Left lung (tissue), 10 donors: ENCODE results near the gene MERTK. TPM values are rescaled to one million over a fixed set of nuclear protein-coding genes. Genes with fewer than 3 reads are reported as not detected.

Source experiments
- ATAC-seq: fragments of 200-7000 bp; cut with Tn5 transposase; one replicate; pipeline ENCODE4 v1.9.1; 2020; ENCODE audit warnings: moderate library complexity
- DNase-seq, 4 donors: peaks; one replicate each; pipeline ENCODE4 v3.0.0-alpha.2; 2013 to 2020
- H3K27ac ChIP-seq, 2 donors: fragments of 200-600 bp; sonication (generic) in 1 of 2; one replicate each; pipeline versions ENCODE4 v1.5.0 to v1.8.0; 2020 to 2021
- H3K27me3 ChIP-seq, 2 donors: fragments of 200-600 bp; sonication (generic) in 1 of 2; one replicate each; pipeline versions ENCODE4 v1.5.0 to v1.8.0; 2020 to 2021
- H3K36me3 ChIP-seq, 2 donors: fragments of 200-600 bp; sonication (generic) in 1 of 2; one replicate each; pipeline versions ENCODE4 v1.5.0 to v1.8.0; 2020 to 2021
- H3K4me1 ChIP-seq, 2 donors: fragments of 200-600 bp; one replicate each; pipeline ENCODE4 v1.8.0; 2021
- H3K4me3 ChIP-seq, 2 donors: fragments of 200-600 bp; sonication (generic) in 1 of 2; one replicate each; pipeline versions ENCODE4 v1.5.0 to v1.8.0; 2020 to 2021; ENCODE audit warnings: mild to moderate bottlenecking in 1 of 2
- H3K9me3 ChIP-seq, 2 donors: fragments of 200-600 bp; sonication (generic) in 1 of 2; one replicate each; pipeline versions ENCODE4 v1.5.0 to v1.8.0; 2020 to 2021
- intact Hi-C, 2 donors: fragments of 100-400 bp; cut with DNase I; formaldehyde crosslinking; loops; one replicate each; pipeline versions ENCODE4 v1.11.2 to v1.14.2; 2022
- polyA plus RNA-seq, 6 donors: library from polyadenylated mRNA; unstranded; fragments of 120-200 nt; gene quantifications; one replicate each; pipeline ENCODE4 v1.2.1, GENCODE V29; 2013; ENCODE audit not compliant: insufficient read length in 6 of 6
- total RNA-seq, 2 donors: library from RNA; stranded (reverse); fragmentation: NEBNext Ultra II Directional; extraction: Animal tissue kit (Norgen Biotek cat#: 25700); gene quantifications; one replicate each; pipeline ENCODE4 v1.2.1, GENCODE V29; 2021
- TF ChIP-seq, protein P1 (sequence below), 2 donors: fragments of 200-600 bp; sonication (generic) in 1 of 2; IDR thresholded peaks; one replicate each; pipeline versions ENCODE4 v1.5.0 to v1.8.0; 2021; ENCODE audit warnings: antibody characterized with exemption in 2 of 2
- donor health status: DM: no; HTN: yes; CAD: no.
- donor health status: DM: no; HTN: no; CAD: no.

Gene MERTK
- total and polyA plus RNA-seq, 8 donors: 15.3 to 42.8 (median 19.8) TPM

DNA sequence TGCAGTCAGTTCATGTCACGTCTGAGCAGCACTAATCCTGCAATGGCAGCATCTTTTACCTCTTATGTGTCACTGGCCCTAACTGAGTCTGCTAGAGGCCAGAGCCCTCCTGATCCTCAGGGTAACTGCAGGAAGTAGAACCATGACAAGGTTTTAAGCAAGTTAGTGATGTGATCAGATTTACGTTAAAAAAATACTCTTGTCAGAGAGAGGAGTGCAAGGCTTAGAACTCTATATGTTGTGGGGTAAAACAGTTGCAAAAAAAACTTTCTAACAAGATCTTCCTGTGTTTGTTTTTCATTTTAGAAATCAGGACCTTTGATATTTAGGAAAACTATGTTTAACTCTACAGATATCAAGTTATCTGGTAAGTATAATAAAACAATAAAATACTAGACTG is 161.3 kb downstream of the MERTK start:
- Histone ChIP-seq H3K36me3 (peaks cover 0 to 51% of the 10 kb centered on the region in 2 donors), H3K4me3 (no peak overlapping the region), H3K27ac (peak overlapping the region in 1 of 2 donors; percentile 6), H3K9me3 (no peaks in the 10 kb centered on the region), H3K4me1 (peaks cover 8 to 34% of the 10 kb centered on the region in 2 donors), H3K27me3 (no peaks in the 10 kb centered on the region)
- TF ChIP-seq, protein P1, sequence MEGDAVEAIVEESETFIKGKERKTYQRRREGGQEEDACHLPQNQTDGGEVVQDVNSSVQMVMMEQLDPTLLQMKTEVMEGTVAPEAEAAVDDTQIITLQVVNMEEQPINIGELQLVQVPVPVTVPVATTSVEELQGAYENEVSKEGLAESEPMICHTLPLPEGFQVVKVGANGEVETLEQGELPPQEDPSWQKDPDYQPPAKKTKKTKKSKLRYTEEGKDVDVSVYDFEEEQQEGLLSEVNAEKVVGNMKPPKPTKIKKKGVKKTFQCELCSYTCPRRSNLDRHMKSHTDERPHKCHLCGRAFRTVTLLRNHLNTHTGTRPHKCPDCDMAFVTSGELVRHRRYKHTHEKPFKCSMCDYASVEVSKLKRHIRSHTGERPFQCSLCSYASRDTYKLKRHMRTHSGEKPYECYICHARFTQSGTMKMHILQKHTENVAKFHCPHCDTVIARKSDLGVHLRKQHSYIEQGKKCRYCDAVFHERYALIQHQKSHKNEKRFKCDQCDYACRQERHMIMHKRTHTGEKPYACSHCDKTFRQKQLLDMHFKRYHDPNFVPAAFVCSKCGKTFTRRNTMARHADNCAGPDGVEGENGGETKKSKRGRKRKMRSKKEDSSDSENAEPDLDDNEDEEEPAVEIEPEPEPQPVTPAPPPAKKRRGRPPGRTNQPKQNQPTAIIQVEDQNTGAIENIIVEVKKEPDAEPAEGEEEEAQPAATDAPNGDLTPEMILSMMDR (IDR thresholded peaks at IDR 0.05): no peak
- DNase-seq: no peak
- no peak for ATAC-seq
- intact Hi-C loops: no loop called here

DNA sequence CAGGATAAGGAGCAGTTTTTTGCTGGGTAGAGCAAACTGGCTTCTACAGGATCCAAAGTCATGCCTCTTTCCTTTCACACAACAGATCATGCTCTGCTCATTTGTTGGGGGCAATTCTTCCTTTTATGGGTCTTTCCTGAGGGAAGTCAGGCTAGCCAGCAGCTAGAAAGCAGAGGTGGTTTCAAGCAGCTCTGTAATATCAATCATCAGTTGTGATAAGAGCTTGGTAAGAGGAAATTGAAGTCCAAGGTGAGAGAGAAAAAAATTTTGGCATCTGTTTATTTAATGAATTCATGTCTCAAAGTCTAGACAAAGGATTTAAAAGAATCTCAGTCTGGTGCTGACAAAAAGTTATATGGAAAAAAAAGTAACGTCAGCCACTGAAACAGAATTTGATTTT is 162.9 kb downstream of the MERTK start:
- intact Hi-C loops: no loop called here
- Histone ChIP-seq H3K27ac (no peak overlapping the region), H3K36me3 (peaks cover 0 to 67% of the 10 kb centered on the region in 2 donors), H3K4me3 (no peak overlapping the region), H3K27me3 (no peaks in the 10 kb centered on the region), H3K9me3 (no peaks in the 10 kb centered on the region), H3K4me1 (peaks cover 11 to 48% of the 10 kb centered on the region in 2 donors)
- DNase-seq (no peak), ATAC-seq (no peak)
- TF ChIP-seq, protein P1 (IDR thresholded peaks at IDR 0.05): no peak

DNA sequence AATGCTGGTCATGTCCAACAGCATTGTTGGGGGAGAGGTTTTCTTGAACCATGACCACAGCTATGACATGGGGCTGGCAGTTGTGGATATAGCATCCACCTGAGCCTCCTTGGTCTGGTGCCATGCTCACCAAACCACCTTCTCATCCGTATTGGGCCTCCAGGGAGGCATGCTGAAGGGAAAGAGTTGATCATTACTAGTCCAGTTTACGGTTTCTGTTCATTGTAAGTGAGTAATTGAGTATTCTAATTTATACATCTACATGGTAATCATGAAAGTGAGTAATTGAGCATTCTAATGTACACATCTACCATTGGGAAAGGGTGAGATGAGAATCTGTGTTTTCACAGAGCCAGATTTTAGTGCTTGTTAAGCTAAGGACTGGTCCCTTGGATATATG is 163.4 kb downstream of the MERTK start:
- Histone ChIP-seq H3K27me3 (no peaks in the 10 kb centered on the region), H3K4me1 (peaks cover 13 to 43% of the 10 kb centered on the region in 2 donors), H3K9me3 (no peaks in the 10 kb centered on the region), H3K36me3 (peaks cover 0 to 70% of the 10 kb centered on the region in 2 donors), H3K27ac (no peak overlapping the region), H3K4me3 (no peak overlapping the region)
- TF ChIP-seq, protein P1 (IDR thresholded peaks at IDR 0.05): no peak
- DNase-seq (no peak), ATAC-seq (no peak)
- intact Hi-C loops: no loop called here

DNA sequence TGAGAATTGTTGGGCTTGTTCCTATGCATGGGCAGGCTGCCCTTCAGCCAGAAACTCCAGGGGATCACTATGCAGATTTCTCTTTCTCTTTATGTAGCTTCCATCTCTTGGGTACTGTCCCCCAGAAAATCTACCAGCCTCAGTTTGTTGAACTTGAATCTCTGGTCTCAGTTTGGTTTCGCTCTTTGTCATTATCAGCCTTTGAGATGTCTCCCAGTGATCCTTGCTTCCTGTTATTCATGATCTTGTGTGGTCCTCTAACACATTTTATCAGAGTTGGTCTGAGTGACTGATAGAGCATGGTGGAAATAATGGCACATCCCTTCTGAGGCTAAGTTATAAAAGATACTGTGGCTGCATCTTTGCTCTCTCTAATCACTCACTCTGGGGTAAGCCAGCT is 164.5 kb downstream of the MERTK start:
- H3K27ac ChIP-seq: no peak overlapping the region
- peaks cover 7 to 32% of the 10 kb centered on the region in 2 donors for H3K4me1 ChIP-seq
- ATAC-seq (no peak), DNase-seq (no peak)
- H3K4me3 ChIP-seq: no peak overlapping the region
- peaks cover 0 to 81% of the 10 kb centered on the region in 2 donors for H3K36me3 ChIP-seq
- no peaks in the 10 kb centered on the region for H3K9me3 ChIP-seq
- intact Hi-C loops: no loop called here
- no peaks in the 10 kb centered on the region for H3K27me3 ChIP-seq
- TF ChIP-seq, protein P1 (IDR thresholded peaks at IDR 0.05): no peak

DNA sequence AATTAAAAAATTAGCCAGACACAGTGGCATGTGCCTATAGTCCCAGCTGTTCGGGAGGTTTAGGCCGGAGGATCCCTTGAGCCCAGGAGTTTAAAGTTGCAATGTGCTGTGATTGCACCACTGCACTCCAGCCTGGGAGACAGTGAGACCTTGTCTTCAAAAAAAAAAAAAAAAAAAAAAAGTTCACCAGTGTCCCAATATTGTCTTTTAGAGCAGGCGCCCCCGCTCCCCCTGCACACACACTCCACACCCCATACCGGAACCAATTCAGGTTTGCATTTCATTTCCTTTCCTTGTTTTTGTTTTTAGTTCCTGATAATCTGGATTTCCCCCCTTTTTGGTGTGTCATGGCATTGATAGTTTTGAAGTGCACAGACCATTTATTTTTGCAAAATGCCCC is 167.1 kb downstream of the MERTK start:
- Histone ChIP-seq H3K9me3 (no peaks in the 10 kb centered on the region), H3K27ac (no peak overlapping the region), H3K4me3 (no peak overlapping the region), H3K4me1 (peaks cover 6 to 16% of the 10 kb centered on the region in 2 donors), H3K36me3 (peaks cover 0 to 97% of the 10 kb centered on the region in 2 donors), H3K27me3 (no peaks in the 10 kb centered on the region)
- intact Hi-C loops: no loop called here
- DNase-seq (no peak), ATAC-seq (no peak)
- TF ChIP-seq, protein P1 (IDR thresholded peaks at IDR 0.05): no peak
